DOHH2 (cell line): Measurements from ENCODE around the gene ZFHX3.

Experiments
- H3F3A ChIP-seq: fragments of 200-600 bp; sonication (generic), shearing (Covaris generic); 2 replicates; pipeline ENCODE4 v1.6.0; 2016; ENCODE audit warnings: antibody characterized with exemption, mild to moderate bottlenecking; ENCODE audit not compliant: control insufficient read depth, insufficient read depth
- H3K27ac ChIP-seq: fragments of 200-600 bp; sonication (generic); 2 replicates; pipeline ENCODE4 v1.5.1; 2014; ENCODE audit warnings: low read depth, mild to moderate bottlenecking, low read length, moderate library complexity
- H3K27me3 ChIP-seq: fragments of 200-600 bp; sonication (generic); 2 replicates; pipeline ENCODE4 v1.6.1; 2014; ENCODE audit warnings: mild to moderate bottlenecking, low read length, mixed read lengths; ENCODE audit not compliant: control insufficient read depth
- H3K36me3 ChIP-seq: fragments of 200-600 bp; sonication (generic); 2 replicates; pipeline ENCODE4 v1.6.1; 2014; ENCODE audit warnings: mild to moderate bottlenecking, low read length, moderate library complexity, mixed read lengths; ENCODE audit not compliant: control insufficient read depth
- H3K4me1 ChIP-seq: fragments of 200-600 bp; sonication (generic); 2 replicates; pipeline ENCODE4 v1.6.1; 2014; ENCODE audit warnings: mild to moderate bottlenecking, low read length, mixed read lengths; ENCODE audit not compliant: control insufficient read depth
- H3K4me2 ChIP-seq: fragments of 200-600 bp; sonication (generic); 2 replicates; pipeline ENCODE4 v1.6.0; 2014; ENCODE audit warnings: mild to moderate bottlenecking, low read length, moderate library complexity
- H3K4me3 ChIP-seq: fragments of 200-600 bp; sonication (generic); 2 replicates; pipeline ENCODE4 v1.5.1; 2014; ENCODE audit warnings: mild to moderate bottlenecking, low read length, mixed read lengths
- H3K79me2 ChIP-seq: fragments of 200-600 bp; sonication (generic); 2 replicates; pipeline ENCODE4 v1.6.1; 2014; ENCODE audit warnings: mild to moderate bottlenecking, low read length, mixed read lengths; ENCODE audit not compliant: control insufficient read depth
- H3K9me2 ChIP-seq: fragments of 200-600 bp; sonication (generic); replicated peaks from 2 replicates; pipeline ENCODE4 v1.6.1; 2014; ENCODE audit warnings: mild to moderate bottlenecking, low read length, mixed read lengths; ENCODE audit not compliant: control insufficient read depth
- H3K9me3 ChIP-seq: fragments of 200-600 bp; sonication (generic); 2 replicates; pipeline ENCODE4 v1.6.1; 2014; ENCODE audit warnings: antibody characterized with exemption, low read length, mixed read lengths; ENCODE audit not compliant: control insufficient read depth, insufficient read depth
- H4K20me1 ChIP-seq: fragments of 200-600 bp; sonication (generic); 2 replicates; pipeline ENCODE4 v1.6.0; 2014; ENCODE audit warnings: low read depth, mild to moderate bottlenecking, antibody characterized with exemption, low read length, moderate library complexity; ENCODE audit not compliant: control insufficient read depth, insufficient read depth
- CTCF ChIP-seq: fragments of 200-600 bp; sonication (generic); IDR thresholded peaks from one replicate; pipeline ENCODE4 v1.5.1; 2014; ENCODE audit warnings: antibody characterized with exemption, mild to moderate bottlenecking, low read depth, low read length; ENCODE audit not compliant: poor library complexity, severe bottlenecking
- EZH2phosphoT487 ChIP-seq: fragments of 200-600 bp; sonication (generic); IDR thresholded peaks from 2 replicates; pipeline ENCODE4 v1.6.1; 2017; ENCODE audit warnings: borderline replicate concordance, mild to moderate bottlenecking, antibody characterized with exemption, low read length, moderate library complexity, mixed read lengths

The ZFHX3 gene

GRCh38 chr16:72824027-72824426 is 223.9 kb downstream of the ZFHX3 start:
- H3K9me3 ChIP-seq = no peaks in the 10 kb centered on the region
- TF ChIP-seq EZH2phosphoT487 (no peak), CTCF (no peak)
- no peaks in the 10 kb centered on the region for H3K4me1 ChIP-seq
- H3K4me2 ChIP-seq = no peak overlapping the region
- H3F3A ChIP-seq = no peaks in the 10 kb centered on the region
- H3K36me3 ChIP-seq = no peaks in the 10 kb centered on the region
- H4K20me1 ChIP-seq = no peaks in the 10 kb centered on the region
- no peaks in the 10 kb centered on the region for H3K79me2 ChIP-seq
- no peak overlapping the region for H3K4me3 ChIP-seq
- H3K9me2 ChIP-seq = no peaks in the 10 kb centered on the region
- H3K27me3 ChIP-seq = no peaks in the 10 kb centered on the region
- no peak overlapping the region for H3K27ac ChIP-seq

- Histone ChIP-seq H4K20me1 (no peaks in the 10 kb centered on the region), H3K9me3 (no peaks in the 10 kb centered on the region), H3K9me2 (no peaks in the 10 kb centered on the region), H3K36me3 (no peaks in the 10 kb centered on the region), H3K4me3 (no peak overlapping the region), H3K4me2 (no peak overlapping the region), H3K27me3 (no peaks in the 10 kb centered on the region), H3K79me2 (no peaks in the 10 kb centered on the region), H3K4me1 (no peaks in the 10 kb centered on the region), H3F3A (no peaks in the 10 kb centered on the region), H3K27ac (no peak overlapping the region)
- no peak for TF ChIP-seq CTCF
- no peak for TF ChIP-seq EZH2phosphoT487
Measured at GRCh38 chr16:72821185-72821950, 226.6 kb downstream of the ZFHX3 start.

GRCh38 chr16:72819345-72819744 is 228.6 kb downstream of the ZFHX3 start:
- H3K27ac ChIP-seq = no peak overlapping the region
- no peaks in the 10 kb centered on the region for H3F3A ChIP-seq
- no peak for TF ChIP-seq CTCF
- no peak for TF ChIP-seq EZH2phosphoT487

More at GRCh38 chr16:72819345-72819744, 228.6 kb downstream of the ZFHX3 start:
- H3K9me2 ChIP-seq = no peaks in the 10 kb centered on the region
- no peaks in the 10 kb centered on the region for H3K9me3 ChIP-seq
- H3K27me3 ChIP-seq = no peaks in the 10 kb centered on the region
- no peak overlapping the region for H3K4me2 ChIP-seq
- H4K20me1 ChIP-seq = no peaks in the 10 kb centered on the region
- no peak overlapping the region for H3K4me3 ChIP-seq
- H3K36me3 ChIP-seq = no peaks in the 10 kb centered on the region
- no peaks in the 10 kb centered on the region for H3K4me1 ChIP-seq
- H3K79me2 ChIP-seq = no peaks in the 10 kb centered on the region
